Adrenal gland (tissue), 5 donors: ENCODE data around the gene ZNG1A.
"Not testable (repeated sequence)": the region's sequence is repeated elsewhere in the genome, so short reads cannot be mapped to it uniquely, and the experiment has no call there.

Experiments
- CTCF ChIP-seq, 6 experiments: fragments of 450-650 bp in 4 of 6; fragments of 200-600 bp in 2 of 6; sonication (generic) in 1 of 6; IDR thresholded peaks; 1 replicate in 5 of 6; 2 replicates in 1 of 6; pipeline versions ENCODE4 v1.5.1 to v1.8.0; 2016 to 2021; ENCODE audit warnings: antibody characterized with exemption in 6 of 6, mild to moderate bottlenecking in 2 of 6, moderate library complexity in 1 of 6
- POLR2A ChIP-seq, 2 donors: fragments of 450-650 bp; IDR thresholded peaks; one replicate each; pipeline ENCODE4 v1.6.1; 2017; ENCODE audit warnings: antibody characterized with exemption in 2 of 2, mild to moderate bottlenecking in 2 of 2, moderate library complexity in 1 of 2
- donor health status: DM: no; HTN: no; CAD: no.

GRCh38 chr9:76389-76788 lies 102.5 kb downstream of the ZNG1A start:
- not testable (repeated sequence) for TF ChIP-seq POLR2A, CTCF (IDR thresholded peaks at IDR 0.05)
